OCI-LY7 (cell line): ENCODE results near the gene MBD1. TPM values are rescaled to one million over a fixed set of nuclear protein-coding genes. Genes with fewer than 3 reads are reported as not detected.

Source experiments
- BruUV-seq: library from RNA; stranded (reverse); fragments of 400-500 nt; replicated peaks from 2 replicates; lab custom pipeline; 2021; lab: Mats Ljungman, UMichigan
- CTCF ChIA-PET: fragments of 300-600 bp; sonication (Branson Sonifier 250); formaldehyde crosslinking; loops from one replicate; lab custom pipeline; 2022; ENCODE audit warnings: antibody characterized with exemption; ENCODE audit not compliant: unreplicated experiment; lab: Charles Lee
- POLR2A ChIA-PET: fragments of 300-600 bp; sonication (Branson Sonifier 250); formaldehyde crosslinking; loops from one replicate; lab custom pipeline; 2022; ENCODE audit warnings: antibody characterized with exemption; lab: Charles Lee
- DNase-seq: peaks from one replicate; pipeline ENCODE4 v3.0.0-alpha.2; 2015; ENCODE audit warnings: low spot score
- H2AFZ ChIP-seq: fragments of 200-600 bp; sonication (generic), shearing (Covaris generic); 2 replicates; pipeline ENCODE4 v1.6.1; 2014; ENCODE audit warnings: mild to moderate bottlenecking, antibody characterized with exemption, low read length, moderate library complexity
- H3K27ac ChIP-seq: fragments of 200-600 bp; sonication (generic); 2 replicates; pipeline ENCODE4 v1.5.1; 2014; ENCODE audit warnings: mixed run types, low read depth, mild to moderate bottlenecking, moderate library complexity, low read length, inconsistent platforms; ENCODE audit not compliant: poor library complexity, severe bottlenecking
- H3K36me3 ChIP-seq: fragments of 200-600 bp; sonication (generic); 2 replicates; pipeline ENCODE4 v1.6.1; 2014; ENCODE audit warnings: mild to moderate bottlenecking, antibody characterized with exemption, low read length, moderate library complexity, mixed read lengths; ENCODE audit not compliant: insufficient read depth
- H3K4me1 ChIP-seq: fragments of 200-600 bp; sonication (generic); 2 replicates; pipeline ENCODE4 v1.5.1; 2014; ENCODE audit warnings: mild to moderate bottlenecking, low read length; ENCODE audit not compliant: insufficient read depth, poor library complexity, severe bottlenecking
- H3K4me2 ChIP-seq: fragments of 200-600 bp; sonication (generic); 2 replicates; pipeline ENCODE4 v1.6.1; 2014; ENCODE audit warnings: mild to moderate bottlenecking, low read length
- H3K4me3 ChIP-seq: fragments of 200-600 bp; sonication (generic); 2 replicates; pipeline ENCODE4 v1.5.1; 2014; ENCODE audit warnings: mild to moderate bottlenecking, low read depth, low read length; ENCODE audit not compliant: poor library complexity, severe bottlenecking
- H3K79me2 ChIP-seq: fragments of 200-600 bp; sonication (generic); 2 replicates; pipeline ENCODE4 v1.6.1; 2016; ENCODE audit warnings: low read depth, mild to moderate bottlenecking, low read length, moderate library complexity, mixed read lengths; ENCODE audit not compliant: insufficient read depth
- H3K9me2 ChIP-seq: fragments of 200-600 bp; sonication (generic); 2 replicates; pipeline ENCODE4 v1.6.1; 2016; ENCODE audit warnings: mild to moderate bottlenecking, low read length, mixed read lengths; ENCODE audit not compliant: insufficient read depth
- H3K9me3 ChIP-seq: fragments of 200-600 bp; sonication (generic); 2 replicates; pipeline ENCODE4 v1.6.1; 2014; ENCODE audit warnings: mild to moderate bottlenecking, mixed run types, low read length, mixed read lengths
- H4K20me1 ChIP-seq: fragments of 200-600 bp; sonication (generic); 2 replicates; pipeline ENCODE4 v1.6.1; 2014; ENCODE audit warnings: mild to moderate bottlenecking, antibody characterized with exemption, low read length, moderate library complexity, mixed read lengths; ENCODE audit not compliant: insufficient read depth
- CTCF ChIP-seq: fragments of 200-600 bp; sonication (generic); conservative IDR thresholded peaks from 2 replicates; pipeline ENCODE4 v1.5.1; 2014; ENCODE audit warnings: mild to moderate bottlenecking, antibody characterized with exemption, low read length, moderate library complexity, mixed read lengths
- EZH2phosphoT487 ChIP-seq: fragments of 200-600 bp; sonication (generic); IDR thresholded peaks from 2 replicates; pipeline ENCODE4 v1.6.1; 2018; ENCODE audit warnings: low read depth, borderline replicate concordance, mild to moderate bottlenecking, mixed run types, antibody characterized with exemption, low read length, moderate library complexity, mixed read lengths
- intact Hi-C: fragments of 100-400 bp; cut with micrococcal nuclease; formaldehyde crosslinking; loops from one replicate; pipeline ENCODE4 v1.10.0; 2022; ENCODE audit not compliant: unreplicated experiment
- total RNA-seq, 2 experiments: library from RNA; depleted of rRNA in 1 of 2; stranded (reverse); fragments of >200 nt in 1 of 2; shearing (Covaris generic) in 1 of 2; gene quantifications; 2 replicates each; pipeline ENCODE4 v1.2.3, GENCODE V29; 2014 to 2022

Gene MBD1
- total RNA-seq, 2 experiments from 2014 or later: 42.2 to 47.3 TPM

GRCh38 chr18:50276452-50276851, 4.9 kb downstream of the MBD1 start:
- Histone ChIP-seq H3K4me2 (no peak overlapping the region), H2AFZ (no peak overlapping the region), H3K4me1 (peaks cover 18% of the 10 kb centered on the region), H3K27ac (no peak overlapping the region), H4K20me1 (no peaks in the 10 kb centered on the region), H3K79me2 (peaks cover 27% of the 10 kb centered on the region; the same call in 1 of the 2 replicates), H3K4me3 (no peak overlapping the region), H3K9me3 (no peaks in the 10 kb centered on the region), H3K9me2 (no peaks in the 10 kb centered on the region), H3K36me3 (peaks cover 76% of the 10 kb centered on the region)
- BruUV-seq: no TSS peak
- ChIA-PET POLR2A (no interaction called here), CTCF (no interaction called here)
- intact Hi-C loops: no loop called here
- TF ChIP-seq CTCF: no peak
- no peak for TF ChIP-seq EZH2phosphoT487
- DNase-seq: no peak

GRCh38 chr18:50275503-50276036, 5.8 kb downstream of the MBD1 start:
- Histone ChIP-seq H3K27ac (no peak overlapping the region), H4K20me1 (no peaks in the 10 kb centered on the region), H2AFZ (no peak overlapping the region), H3K9me2 (no peaks in the 10 kb centered on the region), H3K79me2 (peaks cover 22% of the 10 kb centered on the region; the same call in 1 of the 2 replicates), H3K4me1 (peaks cover 18% of the 10 kb centered on the region), H3K36me3 (peaks cover 82% of the 10 kb centered on the region), H3K4me2 (no peak overlapping the region), H3K9me3 (no peaks in the 10 kb centered on the region), H3K4me3 (no peak overlapping the region)
- BruUV-seq: no TSS peak
- CTCF ChIA-PET: no interaction called here
- DNase-seq: no peak
- TF ChIP-seq CTCF (no peak), EZH2phosphoT487 (no peak)
- POLR2A ChIA-PET: no interaction called here
- intact Hi-C loops: no loop called here

GRCh38 chr18:50274941-50275340, 6.4 kb downstream of the MBD1 start:
- intact Hi-C loops: no loop called here
- no peak for DNase-seq
- H2AFZ ChIP-seq: no peak overlapping the region
- peaks cover 86% of the 10 kb centered on the region for H3K36me3 ChIP-seq
- no peaks in the 10 kb centered on the region for H3K9me2 ChIP-seq
- no TSS peak for BruUV-seq
- no peaks in the 10 kb centered on the region for H4K20me1 ChIP-seq
- no peak overlapping the region for H3K4me3 ChIP-seq
- no peak for TF ChIP-seq CTCF
- TF ChIP-seq EZH2phosphoT487: no peak
- peaks cover 16% of the 10 kb centered on the region; the same call in 1 of the 2 replicates for H3K79me2 ChIP-seq
- ChIA-PET POLR2A (no interaction called here), CTCF (no interaction called here)
- H3K4me2 ChIP-seq: no peak overlapping the region
- peaks cover 13% of the 10 kb centered on the region for H3K4me1 ChIP-seq
- no peak overlapping the region for H3K27ac ChIP-seq
- no peaks in the 10 kb centered on the region for H3K9me3 ChIP-seq
